NOMO-1 treated with dmso at 0.1 percent for 144 hours (cell line): ENCODE measurements around the gene FAM120AOS.

Experiments
- DNase-seq: peaks from one replicate; lab custom pipeline; 2025; ENCODE audit not compliant: unreplicated experiment; lab: John Stamatoyannopoulos, UW

The FAM120AOS gene

GRCh38 chr9:93453047-93453914 lies at the start of gene FAM120AOS:
TSS of gene FAM120AOS (minus strand) at chr9:93453581. CDS start at chr9:93452709, 872 bp downstream.
- DNase-seq = peak; percentile 93

DNA sequence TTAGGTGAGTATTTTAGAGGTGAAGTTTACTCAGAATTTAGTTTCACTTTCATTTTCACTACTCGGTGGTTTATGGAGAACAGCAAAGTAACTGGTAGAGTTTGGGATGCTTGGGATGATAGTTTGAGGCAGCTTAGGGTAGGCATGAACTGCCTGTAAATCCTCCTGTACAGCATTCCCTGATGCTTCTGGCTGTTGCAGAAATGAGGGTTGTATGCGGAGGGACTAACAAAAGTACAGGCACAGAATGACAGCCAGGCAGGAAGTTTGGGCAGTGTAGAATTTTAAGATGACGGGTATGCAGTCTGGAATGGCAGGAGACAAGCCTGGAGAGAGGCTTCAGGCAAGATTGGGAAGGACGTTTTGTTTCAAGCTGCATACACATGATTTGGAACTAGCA lies 48.0 kb upstream of the FAM120AOS start:
- DNase-seq = no peak

- DNase-seq = no peak
Observed at GRCh38 chr9:93500571-93501298, 47.4 kb upstream of the FAM120AOS start.

- DNase-seq = no peak
Observed at GRCh38 chr9:93496285-93496684, 42.9 kb upstream of the FAM120AOS start.

GRCh38 chr9:93493949-93494348 lies 40.6 kb upstream of the FAM120AOS start:
- no peak for DNase-seq

GRCh38 chr9:93492327-93492726 lies 38.9 kb upstream of the FAM120AOS start:
- no peak for DNase-seq

- no peak for DNase-seq
Observed at GRCh38 chr9:93491593-93492232, 38.3 kb upstream of the FAM120AOS start.

DNA sequence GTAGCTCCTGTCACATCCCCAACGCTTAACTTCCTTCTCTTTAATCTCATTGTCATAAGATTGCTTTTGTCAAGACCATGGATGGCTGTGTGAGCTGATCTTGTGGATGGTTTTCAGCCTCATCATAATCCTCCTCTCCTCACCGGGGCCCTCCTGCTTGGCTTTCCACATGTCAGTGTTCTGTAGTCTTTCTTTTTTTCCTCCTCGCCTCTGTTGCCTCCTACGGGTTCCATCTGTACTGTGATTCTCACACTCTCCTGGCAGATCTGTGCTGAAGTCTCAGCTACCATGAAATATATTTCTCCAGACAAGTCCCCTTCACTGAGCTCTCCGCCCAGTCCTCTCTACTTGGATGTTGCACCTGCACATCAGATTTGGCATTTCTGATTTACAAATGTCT lies 34.9 kb upstream of the FAM120AOS start:
- DNase-seq = no peak

DNA sequence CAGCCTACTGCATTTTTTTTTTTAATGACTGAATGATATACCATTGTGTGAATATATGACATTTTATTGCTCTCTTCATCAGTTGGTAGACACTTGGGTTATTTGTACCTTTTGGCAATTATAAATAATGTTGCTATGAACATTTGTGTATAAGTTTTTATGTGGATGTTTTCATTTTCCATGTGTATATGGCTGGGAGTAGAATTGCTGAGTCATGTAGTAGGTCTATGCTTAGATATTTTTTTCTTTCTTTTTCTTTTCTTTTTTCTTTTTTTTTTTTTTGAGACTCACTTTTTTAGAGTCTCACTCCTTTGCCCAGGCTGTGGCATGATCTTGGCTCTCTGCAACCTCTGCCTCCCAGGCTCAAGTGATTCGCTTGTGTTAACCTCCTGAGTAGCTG lies 32.9 kb upstream of the FAM120AOS start:
- DNase-seq = no peak

DNA sequence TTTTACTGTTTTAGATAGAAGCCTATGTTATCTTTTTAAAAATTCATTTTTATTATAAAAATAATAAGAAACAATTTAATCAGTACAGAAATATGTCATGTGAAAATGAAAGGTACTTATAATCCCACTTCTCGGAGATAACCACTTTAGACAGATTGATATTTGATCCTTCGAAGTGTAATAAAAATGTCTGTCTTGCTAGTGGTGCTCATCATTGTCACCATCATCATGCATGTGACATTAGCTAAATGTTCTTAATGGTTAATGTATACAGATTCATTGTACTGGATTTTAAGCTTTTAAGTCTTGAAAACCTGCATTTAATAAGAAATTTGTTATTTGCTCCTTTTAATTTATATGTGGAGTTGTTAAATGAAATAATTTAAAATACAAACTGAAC lies 30.1 kb upstream of the FAM120AOS start:
- no peak for DNase-seq

DNA sequence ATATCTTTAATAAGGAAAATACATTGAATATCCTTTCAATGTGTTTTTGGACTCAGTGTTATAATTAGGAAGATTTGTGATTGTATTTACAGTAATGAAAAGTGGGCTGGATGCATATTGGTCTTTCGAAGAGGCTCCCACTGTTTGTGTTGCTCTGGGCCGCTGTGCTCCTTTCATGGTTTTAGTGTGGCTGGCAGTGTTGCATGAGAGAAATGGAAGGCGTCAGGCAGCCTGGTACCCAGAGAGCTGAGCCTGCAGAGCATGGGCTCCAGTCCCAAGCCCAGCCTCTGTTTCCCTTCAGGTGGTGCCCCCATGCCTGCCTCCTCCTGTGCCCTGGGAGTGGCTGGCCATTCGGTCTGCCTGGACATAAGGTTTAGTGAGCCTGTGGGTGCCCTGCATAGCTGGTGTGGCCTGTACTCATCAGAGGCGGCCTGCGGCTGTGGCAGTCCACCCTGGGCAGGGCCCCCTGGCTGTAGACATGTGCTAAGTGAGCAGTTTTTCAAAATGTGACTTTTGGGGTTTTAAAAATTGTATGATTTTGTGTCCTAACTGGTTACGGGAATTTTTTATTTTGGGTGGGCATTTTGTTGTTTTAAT lies 27.4 kb upstream of the FAM120AOS start:
- DNase-seq = no peak

GRCh38 chr9:93480262-93480661 lies 26.9 kb upstream of the FAM120AOS start:
- DNase-seq = no peak

GRCh38 chr9:93479726-93480125 lies 26.3 kb upstream of the FAM120AOS start:
- DNase-seq = no peak

- DNase-seq = no peak
Observed at GRCh38 chr9:93477397-93477796, 24.0 kb upstream of the FAM120AOS start.

DNA sequence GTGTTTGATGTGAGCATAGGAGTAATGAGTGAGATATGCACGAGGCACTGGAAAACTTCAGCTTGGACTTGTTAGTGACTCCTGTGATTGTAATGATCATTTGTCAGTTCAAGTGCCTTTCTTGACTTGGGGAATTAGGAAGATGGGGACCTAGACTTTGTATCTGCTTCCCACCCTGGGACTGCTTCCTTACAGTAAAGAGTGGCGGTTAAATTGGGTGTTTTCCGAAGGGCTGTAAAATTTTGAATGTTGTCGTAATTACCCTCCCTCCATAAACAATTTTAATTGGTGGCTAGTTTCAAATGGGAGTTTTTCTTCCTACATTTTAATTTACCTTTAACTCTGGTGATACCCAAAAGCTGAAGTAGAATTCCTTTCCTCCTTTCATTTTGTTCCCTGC lies 23.5 kb upstream of the FAM120AOS start:
- no peak for DNase-seq

GRCh38 chr9:93475856-93476255 lies 22.5 kb upstream of the FAM120AOS start:
- no peak for DNase-seq

GRCh38 chr9:93475108-93475507 lies 21.7 kb upstream of the FAM120AOS start:
- no peak for DNase-seq

DNA sequence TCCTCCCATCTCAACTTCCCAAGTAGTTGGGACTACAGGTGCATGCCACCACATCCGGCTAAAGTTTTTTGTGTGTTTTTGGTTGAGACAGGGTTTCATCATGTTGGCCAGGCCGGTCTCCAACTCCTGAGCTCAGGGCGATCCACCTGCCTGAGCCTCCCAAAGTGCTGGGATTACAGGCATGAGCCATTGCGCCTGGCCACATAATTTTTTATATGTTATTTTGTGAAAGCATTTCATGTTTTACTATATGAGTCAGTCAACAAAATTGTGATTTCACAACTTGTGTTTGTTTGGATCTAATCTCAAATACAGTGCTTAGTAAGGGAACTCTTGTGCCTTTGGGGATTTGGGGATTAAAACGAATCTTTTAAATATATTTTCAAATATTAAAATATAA lies 20.0 kb upstream of the FAM120AOS start:
- no peak for DNase-seq

GRCh38 chr9:93471124-93471523 lies 17.7 kb upstream of the FAM120AOS start:
- no peak for DNase-seq

- no peak for DNase-seq
Observed at GRCh38 chr9:93470391-93470790, 17.0 kb upstream of the FAM120AOS start.

DNA sequence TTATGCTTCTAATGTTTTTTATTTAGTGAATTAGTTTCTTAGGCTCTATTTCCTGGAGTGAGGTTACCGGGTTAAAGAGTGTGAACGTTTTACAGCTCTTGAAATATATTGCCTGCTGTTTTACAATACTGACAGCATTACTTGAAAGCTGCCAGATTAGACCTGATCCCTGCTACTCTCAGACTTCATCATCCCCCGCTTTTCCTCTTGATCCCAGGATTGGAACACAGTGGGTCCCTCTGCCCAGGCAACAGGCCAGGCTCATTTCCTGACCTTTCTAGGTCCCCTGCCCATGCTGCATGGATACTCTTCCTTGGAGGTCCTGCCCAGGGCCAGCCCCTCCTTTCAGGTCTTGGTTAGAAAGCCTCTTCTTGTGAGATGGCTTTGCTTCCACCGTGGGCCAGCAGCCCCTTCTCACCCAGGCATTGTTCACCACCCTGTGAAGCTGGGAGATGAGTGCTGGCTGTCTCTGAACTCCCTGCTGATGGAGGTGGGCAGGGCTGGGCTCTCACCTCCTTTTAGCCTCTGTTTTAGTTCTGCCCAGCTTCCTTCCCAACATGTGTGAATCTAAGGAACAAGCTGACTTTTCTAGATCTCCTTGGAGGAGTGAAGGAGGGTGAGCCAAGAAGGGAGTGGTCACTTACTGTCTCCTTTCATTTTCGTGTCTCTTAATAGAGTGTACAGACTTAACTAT lies 15.5 kb upstream of the FAM120AOS start:
- DNase-seq = no peak
